Stimulated activated CD4-positive, alpha-beta T cell treated with anti-CD3 and anti-CD28 coated beads, Interleukin-12 subunit alpha, Interleukin-12 subunit beta, amount 100 ng/mL, for 24 hours (primary cell): ENCODE results near the gene KLHDC10.
"Not testable (repeated sequence)": the region's sequence is repeated elsewhere in the genome, so short reads cannot be mapped to it uniquely, and the experiment has no call there.

ENCODE experiments used
- DNase-seq, 2 experiments: peaks; one replicate each; pipeline ENCODE4 v3.0.0-alpha.2; 2020; ENCODE audit warnings: low read depth in 2 of 2

KLHDC10 gene

GRCh38 chr7:130141884-130142653 lies 71.7 kb downstream of the KLHDC10 start:
- no peak for DNase-seq

GRCh38 chr7:130142654-130143333 lies 72.5 kb downstream of the KLHDC10 start:
- no peak for DNase-seq

- DNase-seq, result no peak
These were observed 73.0 kb downstream of the KLHDC10 start for GRCh38 chr7:130143334-130143732.

- no peak for DNase-seq
These were observed 73.6 kb downstream of the KLHDC10 start for GRCh38 chr7:130143986-130144311.

- DNase-seq, result no peak
These were observed 74.2 kb downstream of the KLHDC10 start for GRCh38 chr7:130144312-130145171.

GRCh38 chr7:130145424-130146100 lies 75.2 kb downstream of the KLHDC10 start:
- no peak for DNase-seq

GRCh38 chr7:130146142-130146541 lies 75.8 kb downstream of the KLHDC10 start:
- DNase-seq, result not testable (repeated sequence)

GRCh38 chr7:130146693-130147405 lies 76.5 kb downstream of the KLHDC10 start:
- no peak for DNase-seq

- no peak for DNase-seq
These were observed 77.5 kb downstream of the KLHDC10 start for GRCh38 chr7:130147710-130148325.

GRCh38 chr7:130148561-130148960 lies 78.2 kb downstream of the KLHDC10 start:
- no peak for DNase-seq

GRCh38 chr7:130149281-130150139 lies 79.2 kb downstream of the KLHDC10 start:
- no peak for DNase-seq

- DNase-seq, result no peak
These were observed 80.3 kb downstream of the KLHDC10 start for GRCh38 chr7:130150587-130150986.

- peak in 1 of 2 experiments; percentile 11 for DNase-seq
These were observed 81.5 kb downstream of the KLHDC10 start for GRCh38 chr7:130151591-130152492.

- DNase-seq, result peak in 1 of 2 experiments; percentile 15
These were observed 82.3 kb downstream of the KLHDC10 start for GRCh38 chr7:130152493-130153210.

- DNase-seq, result no peak
These were observed 83.0 kb downstream of the KLHDC10 start for GRCh38 chr7:130153211-130153908.

GRCh38 chr7:130154131-130154500 lies 83.8 kb downstream of the KLHDC10 start:
- DNase-seq, result no peak

GRCh38 chr7:130154501-130155317 lies 84.4 kb downstream of the KLHDC10 start:
- DNase-seq, result no peak
